ENCODE data around the gene PTPN20. TPM values are rescaled to one million over a fixed set of nuclear protein-coding genes. Genes with fewer than 3 reads are reported as not detected.

Gene PTPN20
- total and polyA plus RNA-seq, 4 donors, result 1.7 to 8.2 (median 5.3) TPM

DNA sequence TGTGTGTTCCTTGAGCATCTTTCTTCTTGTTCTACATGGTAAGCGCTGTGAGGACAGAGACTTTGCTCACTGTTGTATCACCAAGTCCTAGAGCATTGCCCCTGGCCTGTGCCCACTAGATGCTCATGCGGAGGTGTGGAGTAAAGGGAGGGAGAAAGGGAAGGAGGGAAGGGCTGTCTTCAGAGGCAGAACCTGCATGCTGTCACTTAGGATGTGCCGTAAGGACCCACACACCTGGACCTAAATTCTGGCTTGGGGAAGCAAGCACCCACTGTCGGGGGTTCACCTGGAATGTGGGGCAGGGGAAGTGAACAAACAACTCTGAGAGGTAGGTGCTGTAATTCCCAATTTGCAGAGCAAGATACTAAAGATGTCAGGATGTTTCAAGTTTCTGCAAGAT, 129.5 kb downstream of the PTPN20 start:
- no peaks in the 10 kb centered on the region for H3K9me3 ChIP-seq (ENCODE audit: control insufficient read depth, low read length)
- intact Hi-C loops (cut with DNase I), result no loop called here
- ATAC-seq (ENCODE audit: low FRiP score) (no peak), DNase-seq (peak in 1 of 2 donors; percentile 21)
- 90 to 93% methylated on average over 4 of the region's 4 CpGs for WGBS, 2 donors
- H3K27me3 ChIP-seq (ENCODE audit: control insufficient read depth in 1 of 2, insufficient read depth in 2 of 2, low read length in 1 of 2), result no peaks in the 10 kb centered on the region
- no peaks in the 10 kb centered on the region for H3K36me3 ChIP-seq (ENCODE audit: control insufficient read depth in 1 of 2, insufficient read depth in 2 of 2, low read length in 1 of 2)
- H3K4me1 ChIP-seq (ENCODE audit: control insufficient read depth in 1 of 2, insufficient read depth in 2 of 2, low read length in 2 of 2), result no peaks in the 10 kb centered on the region
- H3K27ac ChIP-seq (ENCODE audit: low read depth in 1 of 2, low read length in 2 of 2), result no peak overlapping the region
- no peak overlapping the region for H3K4me3 ChIP-seq (ENCODE audit: low read length in 2 of 2)

DNA sequence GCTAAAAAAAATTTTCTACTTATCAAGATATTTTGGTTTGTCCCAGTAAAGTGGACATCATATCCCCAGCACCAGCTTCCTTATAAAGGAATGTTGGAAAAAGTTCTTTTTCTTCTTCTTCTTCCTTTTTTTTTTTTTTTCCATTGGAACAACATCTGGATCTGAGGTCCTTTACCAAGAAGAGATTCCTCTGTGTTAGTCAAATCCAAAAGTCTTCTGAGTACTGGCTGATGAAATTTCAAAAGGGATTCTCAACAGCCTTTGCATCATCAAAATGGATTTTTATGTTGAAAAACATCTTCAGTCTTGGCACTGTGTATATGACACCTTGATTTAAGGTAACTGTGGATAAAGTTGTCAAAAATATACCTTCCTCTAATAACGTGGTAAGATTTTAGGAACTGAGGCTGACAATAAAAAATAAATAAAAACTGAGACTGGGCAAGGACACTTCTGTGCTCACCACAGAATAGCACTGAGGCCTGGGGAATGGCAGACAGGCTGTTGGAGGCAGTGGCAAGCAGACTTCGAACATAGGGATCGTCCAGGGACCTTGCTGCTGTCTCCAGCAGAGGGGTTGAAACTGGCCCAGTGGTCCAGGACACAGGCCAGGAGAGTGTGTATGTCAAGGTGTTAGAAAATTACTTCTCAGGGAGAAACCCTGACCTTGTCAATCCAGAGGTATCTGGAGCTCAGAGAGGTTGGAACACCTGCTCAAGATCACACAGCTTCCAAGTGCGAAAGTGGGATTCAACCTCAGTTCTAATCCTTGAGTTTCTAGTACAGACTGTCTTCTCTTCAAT, 130.4 kb downstream of the PTPN20 start:
- DNase-seq (peak; percentile 19 to 33), ATAC-seq (ENCODE audit: low FRiP score) (no peak)
- WGBS, 2 donors, result 86 to 87% methylated on average over 4 of the region's 4 CpGs
- no peak overlapping the region for H3K4me3 ChIP-seq (ENCODE audit: low read length in 2 of 2)
- H3K36me3 ChIP-seq (ENCODE audit: control insufficient read depth in 1 of 2, insufficient read depth in 2 of 2, low read length in 1 of 2), result no peaks in the 10 kb centered on the region
- no peaks in the 10 kb centered on the region for H3K27me3 ChIP-seq (ENCODE audit: control insufficient read depth in 1 of 2, insufficient read depth in 2 of 2, low read length in 1 of 2)
- no peaks in the 10 kb centered on the region for H3K9me3 ChIP-seq (ENCODE audit: control insufficient read depth, low read length)
- H3K4me1 ChIP-seq (ENCODE audit: control insufficient read depth in 1 of 2, insufficient read depth in 2 of 2, low read length in 2 of 2), result no peaks in the 10 kb centered on the region
- intact Hi-C loops (cut with DNase I), result no loop called here
- no peak overlapping the region for H3K27ac ChIP-seq (ENCODE audit: low read depth in 1 of 2, low read length in 2 of 2)

DNA sequence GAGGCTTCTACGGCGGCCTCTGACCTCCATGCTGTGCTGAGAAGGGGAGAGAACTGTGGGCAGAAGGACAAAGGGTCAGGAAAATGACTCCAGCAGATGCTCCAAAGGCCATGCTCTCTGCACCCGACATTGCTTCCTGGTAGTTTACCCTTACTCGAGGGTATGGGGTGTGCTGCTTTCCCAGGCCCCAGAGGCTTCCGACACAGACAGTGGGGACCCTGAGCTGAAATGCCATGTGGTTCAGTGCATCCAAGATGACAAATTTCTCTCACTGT, 130.9 kb downstream of the PTPN20 start:
- H3K9me3 ChIP-seq (ENCODE audit: control insufficient read depth, low read length), result no peaks in the 10 kb centered on the region
- no peaks in the 10 kb centered on the region for H3K27me3 ChIP-seq (ENCODE audit: control insufficient read depth in 1 of 2, insufficient read depth in 2 of 2, low read length in 1 of 2)
- WGBS, 2 donors, result 84% methylated on average over 5 of the region's 5 CpGs
- H3K27ac ChIP-seq (ENCODE audit: low read depth in 1 of 2, low read length in 2 of 2), result no peak overlapping the region
- no peak for ATAC-seq (ENCODE audit: low FRiP score)
- intact Hi-C loops (cut with DNase I), result no loop called here
- peak; percentile 17 to 25 for DNase-seq
- no peaks in the 10 kb centered on the region for H3K36me3 ChIP-seq (ENCODE audit: control insufficient read depth in 1 of 2, insufficient read depth in 2 of 2, low read length in 1 of 2)
- no peaks in the 10 kb centered on the region for H3K4me1 ChIP-seq (ENCODE audit: control insufficient read depth in 1 of 2, insufficient read depth in 2 of 2, low read length in 2 of 2)
- no peak overlapping the region for H3K4me3 ChIP-seq (ENCODE audit: low read length in 2 of 2)

DNA sequence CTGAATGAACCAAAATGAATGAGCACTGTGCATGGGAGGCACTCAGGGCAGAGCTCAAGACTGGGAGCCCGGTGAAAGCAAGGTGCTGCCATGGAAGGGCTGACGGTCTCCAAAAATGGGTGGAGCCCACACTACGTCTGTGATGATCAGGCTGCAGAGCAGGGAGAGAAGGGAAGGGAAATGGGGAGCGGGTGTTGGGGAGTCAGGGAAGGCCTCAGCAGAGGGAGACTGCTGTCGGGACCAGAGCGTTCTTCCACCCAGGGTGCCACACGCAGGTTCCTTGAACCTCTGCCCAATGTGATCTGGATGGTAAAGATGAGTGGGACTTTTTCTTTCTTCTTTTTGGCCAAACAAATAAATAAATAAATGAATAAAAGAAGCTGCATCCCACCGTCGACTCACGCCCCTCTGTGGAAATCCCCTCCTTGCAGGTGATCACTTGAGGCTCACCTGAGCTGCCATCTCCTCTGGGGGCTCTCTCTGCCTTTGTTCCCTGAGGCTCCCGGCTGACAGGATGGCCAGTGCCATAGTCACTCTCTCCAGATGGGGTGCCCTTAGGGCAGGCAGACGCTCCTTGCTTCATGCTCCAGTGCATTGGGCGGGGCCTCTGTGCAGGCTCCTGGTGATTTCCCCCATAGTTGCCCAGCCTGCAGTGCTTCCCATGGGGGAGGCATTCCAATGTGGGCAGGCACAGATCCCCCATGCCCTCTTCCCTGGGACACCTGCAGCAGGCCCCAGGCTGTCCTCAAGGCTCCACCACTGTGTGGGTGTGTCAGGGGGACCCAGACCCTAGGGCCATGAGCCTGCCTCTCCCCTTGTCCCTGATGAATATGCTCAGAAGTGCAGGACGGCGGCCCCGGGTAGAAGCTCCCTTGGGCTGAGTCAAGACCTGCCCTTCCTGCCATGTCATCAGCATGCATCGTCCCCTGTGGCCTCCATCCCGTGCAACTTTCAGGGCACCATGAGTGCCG, 131.8 kb downstream of the PTPN20 start:
- no peak overlapping the region for H3K27ac ChIP-seq (ENCODE audit: low read depth in 1 of 2, low read length in 2 of 2)
- intact Hi-C loops (cut with DNase I), result no loop called here
- H3K27me3 ChIP-seq (ENCODE audit: control insufficient read depth in 1 of 2, insufficient read depth in 2 of 2, low read length in 1 of 2), result no peaks in the 10 kb centered on the region
- ATAC-seq (ENCODE audit: low FRiP score) (no peak), DNase-seq (peak; percentile 42 to 52)
- H3K4me1 ChIP-seq (ENCODE audit: control insufficient read depth in 1 of 2, insufficient read depth in 2 of 2, low read length in 2 of 2), result no peaks in the 10 kb centered on the region
- H3K4me3 ChIP-seq (ENCODE audit: low read length in 2 of 2), result no peak overlapping the region
- 92 to 93% methylated on average over 19 of the region's 19 CpGs for WGBS, 2 donors
- no peaks in the 10 kb centered on the region for H3K36me3 ChIP-seq (ENCODE audit: control insufficient read depth in 1 of 2, insufficient read depth in 2 of 2, low read length in 1 of 2)
- H3K9me3 ChIP-seq (ENCODE audit: control insufficient read depth, low read length), result no peaks in the 10 kb centered on the region

DNA sequence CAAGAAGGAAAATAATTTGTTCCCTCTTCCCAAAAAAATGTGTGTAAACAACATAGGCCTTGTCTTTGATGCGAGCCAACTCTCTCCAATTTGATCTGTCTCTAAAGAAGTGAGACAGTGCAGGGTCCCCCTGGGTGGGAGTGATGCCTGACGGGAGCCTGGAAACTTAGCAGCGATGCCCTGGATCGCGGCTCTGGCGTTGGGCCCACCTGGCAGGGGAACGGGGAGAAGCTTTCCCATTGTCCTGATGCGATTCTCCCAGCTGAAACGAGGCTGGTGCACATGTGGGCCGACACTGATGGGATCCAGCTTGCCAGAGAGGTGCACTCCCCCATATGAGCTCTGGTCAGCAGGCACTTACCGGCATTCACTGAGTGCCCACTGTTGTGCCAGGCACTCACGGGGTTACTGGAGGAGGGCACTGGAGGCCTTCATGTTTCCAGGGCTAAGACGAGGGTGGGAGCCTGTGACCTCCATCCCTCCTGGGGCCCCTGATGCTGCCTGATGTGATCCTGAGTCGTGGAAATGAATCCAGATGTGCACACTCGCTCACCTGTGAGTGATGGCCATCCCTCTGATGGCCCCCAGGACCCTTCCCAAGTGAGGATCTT, 132.8 kb downstream of the PTPN20 start:
- DNase-seq, result peak; percentile 24 to 49
- 87 to 91% methylated on average over 15 of the region's 15 CpGs for WGBS, 2 donors
- no peaks in the 10 kb centered on the region for H3K9me3 ChIP-seq (ENCODE audit: control insufficient read depth, low read length)
- H3K27me3 ChIP-seq (ENCODE audit: control insufficient read depth in 1 of 2, insufficient read depth in 2 of 2, low read length in 1 of 2), result no peaks in the 10 kb centered on the region
- H3K27ac ChIP-seq (ENCODE audit: low read depth in 1 of 2, low read length in 2 of 2), result no peak overlapping the region
- H3K4me3 ChIP-seq (ENCODE audit: low read length in 2 of 2), result no peak overlapping the region
- no peaks in the 10 kb centered on the region for H3K4me1 ChIP-seq (ENCODE audit: control insufficient read depth in 1 of 2, insufficient read depth in 2 of 2, low read length in 2 of 2)
- no peaks in the 10 kb centered on the region for H3K36me3 ChIP-seq (ENCODE audit: control insufficient read depth in 1 of 2, insufficient read depth in 2 of 2, low read length in 1 of 2)
- intact Hi-C loops (cut with DNase I), result no loop called here
- ATAC-seq (ENCODE audit: low FRiP score), result no peak

DNA sequence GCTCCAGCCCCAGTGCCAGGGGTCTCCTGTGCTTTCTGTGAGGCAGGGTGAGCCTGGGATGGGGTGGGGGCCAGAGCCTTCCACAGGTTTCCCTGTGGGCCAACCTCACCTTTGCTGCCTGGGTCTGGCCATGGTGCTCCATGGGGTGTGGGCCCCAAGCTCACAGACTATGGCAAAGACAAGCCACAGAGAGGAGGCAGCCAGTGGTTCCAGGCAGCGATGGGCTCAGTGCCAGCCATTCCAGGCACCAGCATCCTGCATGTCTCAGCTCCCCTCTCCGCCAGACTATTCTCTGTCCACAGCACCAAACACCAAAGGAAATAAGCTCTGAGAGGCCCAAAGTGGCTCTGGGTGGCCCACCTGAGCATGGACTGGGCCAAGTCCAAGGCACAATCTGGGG, 133.5 kb downstream of the PTPN20 start:
- peak; percentile 55 to 80 for DNase-seq
- Histone ChIP-seq H3K9me3 (ENCODE audit: control insufficient read depth, low read length) (no peaks in the 10 kb centered on the region), H3K27ac (ENCODE audit: low read depth in 1 of 2, low read length in 2 of 2) (no peak overlapping the region), H3K27me3 (ENCODE audit: control insufficient read depth in 1 of 2, insufficient read depth in 2 of 2, low read length in 1 of 2) (no peaks in the 10 kb centered on the region), H3K4me3 (ENCODE audit: low read length in 2 of 2) (no peak overlapping the region), H3K36me3 (ENCODE audit: control insufficient read depth in 1 of 2, insufficient read depth in 2 of 2, low read length in 1 of 2) (no peaks in the 10 kb centered on the region), H3K4me1 (ENCODE audit: control insufficient read depth in 1 of 2, insufficient read depth in 2 of 2, low read length in 2 of 2) (no peaks in the 10 kb centered on the region)
- 80 to 93% methylated on average over 2 of the region's 2 CpGs for WGBS, 2 donors
- no peak for ATAC-seq (ENCODE audit: low FRiP score)
- intact Hi-C loops (cut with DNase I), result loop anchor here in 1 of 2 donors (5.0 kb wide), 1 partner anchor 133 kb away; no protein-coding TSS in a partner anchor

DNA sequence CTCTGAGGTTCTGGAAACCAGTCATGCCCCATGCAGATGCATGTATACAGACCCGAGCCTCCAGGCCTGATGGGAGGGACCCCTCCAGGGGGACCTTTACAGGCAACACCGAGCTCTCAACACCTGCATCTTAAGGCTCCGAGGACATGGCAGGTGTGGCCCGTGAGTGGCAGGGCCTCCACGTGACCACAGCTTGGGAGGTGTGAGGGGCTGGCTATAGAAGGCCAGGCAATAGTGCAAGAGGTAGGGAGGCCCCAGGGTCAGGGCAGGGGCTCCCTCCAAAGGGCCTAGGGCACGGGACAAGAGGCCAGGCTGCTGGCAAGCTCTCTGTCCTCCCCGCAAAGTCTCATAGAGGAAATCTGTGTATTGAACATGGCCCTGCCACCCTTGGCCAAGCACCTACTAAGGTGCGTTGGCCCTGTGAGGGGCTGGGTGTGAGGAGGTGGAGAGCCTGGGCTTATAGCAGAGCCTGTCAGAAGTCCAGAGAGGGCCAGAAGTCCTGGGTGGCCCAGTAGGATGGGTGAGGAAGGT, 134.2 kb downstream of the PTPN20 start:
- no peaks in the 10 kb centered on the region for H3K27me3 ChIP-seq (ENCODE audit: control insufficient read depth in 1 of 2, insufficient read depth in 2 of 2, low read length in 1 of 2)
- no peaks in the 10 kb centered on the region for H3K9me3 ChIP-seq (ENCODE audit: control insufficient read depth, low read length)
- 95% methylated on average over 8 of the region's 8 CpGs for WGBS, 2 donors
- intact Hi-C loops (cut with DNase I), result loop anchor here in 1 of 2 donors (5.0 kb wide), 1 partner anchor 132 kb away; no protein-coding TSS in a partner anchor
- ATAC-seq (ENCODE audit: low FRiP score) (no peak), DNase-seq (peak; percentile 32 to 55)
- no peak overlapping the region for H3K27ac ChIP-seq (ENCODE audit: low read depth in 1 of 2, low read length in 2 of 2)
- no peak overlapping the region for H3K4me3 ChIP-seq (ENCODE audit: low read length in 2 of 2)
- no peaks in the 10 kb centered on the region for H3K36me3 ChIP-seq (ENCODE audit: control insufficient read depth in 1 of 2, insufficient read depth in 2 of 2, low read length in 1 of 2)
- H3K4me1 ChIP-seq (ENCODE audit: control insufficient read depth in 1 of 2, insufficient read depth in 2 of 2, low read length in 2 of 2), result peaks cover 0 to 2% of the 10 kb centered on the region in 2 donors

DNA sequence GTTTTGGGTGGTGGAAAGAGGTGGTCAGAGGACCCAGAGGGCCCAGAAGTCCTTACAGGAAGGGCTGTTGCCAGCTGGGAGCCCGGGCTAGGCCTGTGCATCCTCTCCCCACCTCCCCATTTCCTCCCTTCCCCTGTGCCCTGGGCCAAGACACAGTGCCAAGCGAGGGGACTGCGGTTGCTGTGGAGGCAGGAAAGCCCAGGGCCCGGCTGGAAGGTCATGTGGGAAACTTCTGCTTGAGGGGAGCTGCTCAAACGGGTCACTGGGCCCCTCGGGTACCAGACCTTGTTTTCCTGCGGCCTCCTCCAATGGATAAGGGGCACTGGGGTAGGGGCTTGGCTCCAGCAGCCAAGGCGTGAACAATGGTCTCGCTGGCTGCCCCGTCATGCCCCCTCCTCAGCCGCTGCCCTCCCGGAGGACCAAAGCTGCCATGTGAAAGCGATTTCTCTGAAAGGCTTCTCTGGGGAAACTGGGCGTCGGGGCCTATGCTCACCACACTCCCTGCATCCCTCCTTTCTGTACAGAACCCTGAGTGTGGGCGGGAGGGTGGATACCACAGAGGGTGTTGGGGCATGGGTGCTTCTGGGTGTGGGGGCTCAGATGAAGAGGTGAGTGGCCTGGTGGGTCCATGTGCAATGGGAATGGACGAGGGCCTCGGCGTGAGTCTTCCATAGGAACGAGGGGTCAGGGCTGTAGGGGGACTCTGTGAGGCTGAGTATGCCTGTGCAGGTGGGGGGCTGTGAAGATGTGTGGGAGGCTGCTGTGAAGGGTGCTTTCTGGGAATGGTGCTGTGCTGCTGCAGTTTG, 135.3 kb downstream of the PTPN20 start:
- Histone ChIP-seq H3K4me3 (ENCODE audit: low read length in 2 of 2) (no peak overlapping the region), H3K4me1 (ENCODE audit: control insufficient read depth in 1 of 2, insufficient read depth in 2 of 2, low read length in 2 of 2) (peaks cover 0 to 2% of the 10 kb centered on the region in 2 donors), H3K9me3 (ENCODE audit: control insufficient read depth, low read length) (no peaks in the 10 kb centered on the region), H3K36me3 (ENCODE audit: control insufficient read depth in 1 of 2, insufficient read depth in 2 of 2, low read length in 1 of 2) (no peaks in the 10 kb centered on the region), H3K27ac (ENCODE audit: low read depth in 1 of 2, low read length in 2 of 2) (no peak overlapping the region), H3K27me3 (ENCODE audit: control insufficient read depth in 1 of 2, insufficient read depth in 2 of 2, low read length in 1 of 2) (no peaks in the 10 kb centered on the region)
- DNase-seq (peak; percentile 37 to 64), ATAC-seq (ENCODE audit: low FRiP score) (no peak)
- 93 to 96% methylated on average over 20 of the region's 20 CpGs for WGBS, 2 donors
- intact Hi-C loops (cut with DNase I), result loop anchor here (1.0 to 5.0 kb wide), 3 partner anchors 131 to 266 kb away; no protein-coding TSS in a partner anchor
